HEK293 (cell line): Measurements from ENCODE around the gene LAMC2.

Experiments
- ZEB2 ChIP-seq: fragments of 450-650 bp; formaldehyde crosslinking; IDR thresholded peaks from 2 replicates; pipeline ENCODE4 v1.5.1; 2016; ENCODE audit warnings: missing biosample characterization, missing genetic modification characterization
- ZNF311 ChIP-seq: fragments of 450-650 bp; formaldehyde crosslinking; IDR thresholded peaks from 2 replicates; pipeline ENCODE4 v1.5.1; 2017; ENCODE audit warnings: missing biosample characterization, missing genetic modification characterization, borderline replicate concordance
- ZNF350 ChIP-seq: fragments of 450-650 bp; formaldehyde crosslinking; IDR thresholded peaks from 2 replicates; pipeline ENCODE4 v1.5.0; 2017; ENCODE audit warnings: missing biosample characterization, mild to moderate bottlenecking, missing genetic modification characterization
- ZNF639 ChIP-seq: fragments of 450-650 bp; formaldehyde crosslinking; IDR thresholded peaks from 2 replicates; pipeline ENCODE4 v1.5.1; 2016; ENCODE audit warnings: missing biosample characterization, missing genetic modification characterization
- TF ChIP-seq, protein P1 (sequence below): fragments of 450-650 bp; formaldehyde crosslinking; IDR thresholded peaks from 2 replicates; pipeline ENCODE4 v1.5.1; 2016; ENCODE audit warnings: missing biosample characterization, missing genetic modification characterization

DNA sequence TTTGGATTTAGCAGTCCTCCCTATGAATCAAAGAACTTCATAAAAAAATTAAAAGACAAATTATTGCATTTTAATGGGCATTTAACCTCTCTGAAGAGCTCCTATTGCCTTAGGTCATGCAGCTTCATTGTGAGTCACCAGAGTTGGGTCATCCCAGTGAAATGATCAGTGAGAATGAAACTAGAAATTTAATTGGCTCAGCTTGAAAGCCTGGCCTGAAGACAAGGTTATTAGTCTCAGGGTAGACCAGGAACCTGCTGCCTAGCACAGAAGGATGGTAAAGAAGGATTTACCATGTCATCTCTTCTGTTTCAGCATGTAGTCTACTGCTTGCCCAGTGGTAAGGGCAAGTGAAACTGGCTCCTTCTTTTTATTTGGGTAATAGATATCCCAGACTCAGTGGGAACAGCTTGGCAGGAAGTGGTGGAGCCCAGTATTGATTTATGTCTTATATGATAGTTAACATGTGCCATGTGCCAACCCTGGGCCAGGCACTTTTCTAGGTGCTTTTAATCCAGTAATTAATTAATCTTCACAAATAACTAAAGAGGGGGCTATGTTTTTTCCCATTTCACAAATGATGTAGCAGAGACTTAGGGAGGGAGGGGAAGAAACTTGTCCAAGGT is 23.6 kb downstream of the LAMC2 start:
- TF ChIP-seq, protein P1, sequence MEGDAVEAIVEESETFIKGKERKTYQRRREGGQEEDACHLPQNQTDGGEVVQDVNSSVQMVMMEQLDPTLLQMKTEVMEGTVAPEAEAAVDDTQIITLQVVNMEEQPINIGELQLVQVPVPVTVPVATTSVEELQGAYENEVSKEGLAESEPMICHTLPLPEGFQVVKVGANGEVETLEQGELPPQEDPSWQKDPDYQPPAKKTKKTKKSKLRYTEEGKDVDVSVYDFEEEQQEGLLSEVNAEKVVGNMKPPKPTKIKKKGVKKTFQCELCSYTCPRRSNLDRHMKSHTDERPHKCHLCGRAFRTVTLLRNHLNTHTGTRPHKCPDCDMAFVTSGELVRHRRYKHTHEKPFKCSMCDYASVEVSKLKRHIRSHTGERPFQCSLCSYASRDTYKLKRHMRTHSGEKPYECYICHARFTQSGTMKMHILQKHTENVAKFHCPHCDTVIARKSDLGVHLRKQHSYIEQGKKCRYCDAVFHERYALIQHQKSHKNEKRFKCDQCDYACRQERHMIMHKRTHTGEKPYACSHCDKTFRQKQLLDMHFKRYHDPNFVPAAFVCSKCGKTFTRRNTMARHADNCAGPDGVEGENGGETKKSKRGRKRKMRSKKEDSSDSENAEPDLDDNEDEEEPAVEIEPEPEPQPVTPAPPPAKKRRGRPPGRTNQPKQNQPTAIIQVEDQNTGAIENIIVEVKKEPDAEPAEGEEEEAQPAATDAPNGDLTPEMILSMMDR (tag by site-specific recombination): no peak
- TF ChIP-seq ZNF311 (tag by site-specific recombination) (no peak), ZEB2 (tag by site-specific recombination) (peak; percentile 76), ZNF639 (tag by site-specific recombination) (0 out of 2 replicates have a peak, but pooled peaks have one; percentile 16), ZNF350 (tag by site-specific recombination) (no peak)
